Measurements from ENCODE around the gene MYO5A.

GRCh38 chr15:52369030-52369429 is 159.7 kb downstream of the MYO5A start:
- TF ChIP-seq CTCF (IDR thresholded peaks at IDR 0.05) (no peak), POLR2A (IDR thresholded peaks at IDR 0.05) (no peak), POLR2AphosphoS5 (IDR thresholded peaks at IDR 0.05) (no peak), EP300 (IDR thresholded peaks at IDR 0.05; ENCODE audit: low read depth) (no peak)

All from transverse colon (tissue), 4 donors.